ENCODE measurements around the gene NRGN. TPM values are rescaled to one million over a fixed set of nuclear protein-coding genes. Genes with fewer than 3 reads are reported as not detected.

The NRGN gene
- total RNA-seq, 1 donor from 2014 or later: 79.9 TPM

DNA sequence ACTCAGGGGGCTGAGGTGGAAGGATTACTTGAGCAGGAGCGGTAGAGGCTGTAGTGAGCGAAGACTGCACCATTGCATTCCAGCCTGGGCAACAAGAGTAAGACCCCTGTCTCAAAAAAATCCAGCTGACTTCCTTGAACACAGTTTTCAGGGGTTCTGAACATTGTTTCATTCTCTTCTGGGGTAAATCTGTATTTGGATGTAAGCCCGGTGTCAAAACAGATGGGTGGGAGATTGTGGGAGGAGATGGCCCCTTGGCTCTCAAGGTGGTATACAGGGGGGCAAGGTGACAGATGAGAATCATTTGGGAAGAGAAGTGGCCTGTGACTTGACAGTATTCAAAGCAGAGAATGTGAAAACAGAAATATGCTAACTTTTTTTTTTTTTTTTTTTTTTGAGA is 17.6 kb downstream of the NRGN start:
- TF ChIP-seq CTCF (IDR thresholded peaks at IDR 0.05): no peak
- DNase-seq (no peak), ATAC-seq (no peak)
- intact Hi-C loops (cut with DNase I): no loop called here
- Histone ChIP-seq H3K4me1 (peaks cover 45% of the 10 kb centered on the region), H3K27me3 (peaks cover 22% of the 10 kb centered on the region), H3K36me3 (peaks cover 32% of the 10 kb centered on the region), H3K4me3 (no peak overlapping the region), H3K27ac (peak overlapping the region; percentile 6), H3K9me3 (no peaks in the 10 kb centered on the region)

- Histone ChIP-seq H3K36me3 (peaks cover 29% of the 10 kb centered on the region), H3K9me3 (no peaks in the 10 kb centered on the region), H3K27me3 (peaks cover 22% of the 10 kb centered on the region), H3K4me3 (peak overlapping the region; percentile 73), H3K27ac (peak overlapping the region; percentile 89), H3K4me1 (peaks cover 40% of the 10 kb centered on the region)
- TF ChIP-seq CTCF (IDR thresholded peaks at IDR 0.05): peak; percentile 80
- peak; percentile 76 for ATAC-seq
- intact Hi-C loops (cut with DNase I): no loop called here
- DNase-seq: peak; percentile 93
Observed at GRCh38 chr11:124758355-124759265, 18.9 kb downstream of the NRGN start.

- no peak for TF ChIP-seq CTCF (IDR thresholded peaks at IDR 0.05)
- Histone ChIP-seq H3K4me1 (peaks cover 42% of the 10 kb centered on the region), H3K27me3 (peaks cover 22% of the 10 kb centered on the region), H3K4me3 (peak overlapping the region; percentile 73), H3K36me3 (peaks cover 23% of the 10 kb centered on the region), H3K27ac (peak overlapping the region; percentile 89), H3K9me3 (no peaks in the 10 kb centered on the region)
- DNase-seq (peak; percentile 75), ATAC-seq (peak; percentile 21)
- intact Hi-C loops (cut with DNase I): no loop called here
Observed at GRCh38 chr11:124759266-124760204, 19.8 kb downstream of the NRGN start.

DNA sequence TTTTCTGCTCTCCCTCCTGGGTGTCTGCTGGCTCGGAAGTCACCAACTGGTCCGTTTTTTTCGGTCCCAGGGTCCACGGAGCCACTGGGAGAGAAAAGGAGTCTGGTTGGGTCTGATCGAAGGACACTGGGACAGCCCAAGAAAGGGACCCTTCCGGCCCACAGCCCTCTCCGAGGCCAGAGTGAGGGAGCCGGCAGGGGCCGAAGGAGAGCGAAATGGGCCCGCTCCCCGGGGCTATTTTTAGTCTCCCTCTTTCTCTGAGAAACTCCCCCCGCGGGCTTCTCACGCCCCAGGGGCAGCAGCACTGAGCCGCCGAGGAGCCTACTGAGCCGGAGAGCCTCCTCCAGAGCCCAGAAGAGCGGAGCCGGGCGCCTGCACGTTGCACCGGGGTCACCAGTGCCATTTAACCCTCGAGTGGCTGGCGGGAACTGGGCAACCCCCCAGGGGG is 20.5 kb downstream of the NRGN start:
- peaks cover 17% of the 10 kb centered on the region for H3K36me3 ChIP-seq
- H3K9me3 ChIP-seq: no peaks in the 10 kb centered on the region
- H3K4me1 ChIP-seq: peaks cover 41% of the 10 kb centered on the region
- peak; percentile 75 for DNase-seq
- H3K27ac ChIP-seq: peak overlapping the region; percentile 89
- intact Hi-C loops (cut with DNase I): no loop called here
- peaks cover 22% of the 10 kb centered on the region for H3K27me3 ChIP-seq
- TF ChIP-seq CTCF (IDR thresholded peaks at IDR 0.05): no peak
- peak overlapping the region; percentile 73 for H3K4me3 ChIP-seq
- ATAC-seq: no peak

DNA sequence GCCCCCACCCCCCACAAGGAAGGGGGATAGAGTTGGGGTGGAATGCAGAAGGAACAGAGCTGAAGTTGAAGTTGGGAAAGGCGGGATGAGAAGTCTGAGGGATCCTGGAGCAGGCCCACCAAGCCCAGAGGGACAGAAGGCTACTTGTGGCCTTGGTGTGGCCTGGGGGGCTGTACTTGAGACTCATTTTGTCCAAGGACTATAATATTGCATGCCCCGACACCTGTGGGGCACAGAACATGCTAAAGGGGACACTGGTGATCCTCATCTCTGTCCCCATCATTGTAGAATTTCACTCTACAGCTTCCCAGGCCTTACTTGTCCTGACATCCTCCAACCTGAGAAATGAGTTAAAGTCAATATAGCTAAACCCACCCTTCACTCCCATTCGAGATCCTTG is 21.1 kb downstream of the NRGN start:
- peak overlapping the region; percentile 89 for H3K27ac ChIP-seq
- peaks cover 38% of the 10 kb centered on the region for H3K4me1 ChIP-seq
- peaks cover 12% of the 10 kb centered on the region for H3K36me3 ChIP-seq
- intact Hi-C loops (cut with DNase I): no loop called here
- DNase-seq (no peak), ATAC-seq (no peak)
- H3K27me3 ChIP-seq: peaks cover 22% of the 10 kb centered on the region
- no peaks in the 10 kb centered on the region for H3K9me3 ChIP-seq
- peak overlapping the region; percentile 73 for H3K4me3 ChIP-seq
- TF ChIP-seq CTCF (IDR thresholded peaks at IDR 0.05): no peak
